B cell (primary cell): ENCODE data around the gene PCSK2. TPM values are rescaled to one million over a fixed set of nuclear protein-coding genes. Genes with fewer than 3 reads are reported as not detected.

Source experiments
- ATAC-seq: fragments of 200-7000 bp; cut with Tn5 transposase; one replicate; pipeline ENCODE4 v1.10.0; 2021; ENCODE audit warnings: low read depth, mild to moderate bottlenecking, moderate number of reproducible peaks, moderate library complexity
- CTCF ChIA-PET: fragments of 350-600 bp; sonication (Branson Sonifier 250); formaldehyde crosslinking; loops from one replicate; lab custom pipeline; 2021; ENCODE audit warnings: antibody characterized with exemption, inconsistent platforms; lab: Charles Lee
- POLR2A ChIA-PET: fragments of 350-600 bp; sonication (Branson Sonifier 250); formaldehyde crosslinking; loops from one replicate; lab custom pipeline; 2021; ENCODE audit warnings: antibody characterized with exemption; lab: Charles Lee
- DNase-seq: peaks from one replicate; pipeline ENCODE4 v3.0.0; 2013
- H2AFZ ChIP-seq: 2 replicates; pipeline ENCODE4 v1.6.1; 2012; ENCODE audit warnings: mild to moderate bottlenecking, low read depth, low read length; ENCODE audit not compliant: insufficient read depth, poor library complexity, severe bottlenecking
- H3K27ac ChIP-seq, 2 donors: 1 replicate in 1 of 2; 2 replicates in 1 of 2; pipeline ENCODE4 v1.5.1; 2012 to 2013; ENCODE audit warnings: low read length in 2 of 2, mild to moderate bottlenecking in 2 of 2, moderate library complexity in 1 of 2
- H3K27me3 ChIP-seq, 4 experiments: fragments of 200-600 bp in 1 of 4; sonication (generic) in 1 of 4; replicated peaks in 1 of 4; 1 replicate in 2 of 4; 2 replicates in 2 of 4; pipeline versions ENCODE4 v1.6.1 to v1.7.0; 2013 to 2016; ENCODE audit warnings: low read length in 3 of 4, mild to moderate bottlenecking in 2 of 4, mixed read lengths in 1 of 4, moderate library complexity in 1 of 4; ENCODE audit not compliant: insufficient read depth in 4 of 4, control insufficient read depth in 3 of 4; ENCODE audit errors: control extremely low read depth in 1 of 4
- H3K36me3 ChIP-seq, 2 experiments: replicated peaks in 1 of 2; 1 replicate in 1 of 2; 2 replicates in 1 of 2; pipeline versions ENCODE4 v1.6.1 to v1.7.1; 2013; ENCODE audit warnings: low read length in 1 of 2; ENCODE audit not compliant: insufficient read depth in 2 of 2, control insufficient read depth in 1 of 2; ENCODE audit errors: control extremely low read depth in 1 of 2, extremely low read depth in 1 of 2
- H3K4me1 ChIP-seq, 2 donors: fragments of 200-600 bp in 1 of 2; sonication (generic) in 1 of 2; 1 replicate in 1 of 2; 2 replicates in 1 of 2; pipeline versions ENCODE4 v1.5.1 to v1.6.1; 2013 to 2017; ENCODE audit warnings: low read length in 2 of 2; ENCODE audit not compliant: control insufficient read depth in 2 of 2, insufficient read depth in 2 of 2
- H3K4me2 ChIP-seq: replicated peaks from 2 replicates; pipeline ENCODE3; 2012; ENCODE audit warnings: mild to moderate bottlenecking, low read depth, low read length; ENCODE audit not compliant: poor library complexity, severe bottlenecking
- H3K4me3 ChIP-seq, 5 experiments: fragments of 200-600 bp in 1 of 5; sonication (generic) in 1 of 5; 1 replicate in 3 of 5; 2 replicates in 2 of 5; pipeline versions ENCODE4 v1.5.1 to v1.7.0; 2011 to 2016; ENCODE audit warnings: low read length in 4 of 5, mild to moderate bottlenecking in 4 of 5, low read depth in 2 of 5, control low read depth in 1 of 5, moderate library complexity in 1 of 5; ENCODE audit not compliant: insufficient read depth in 1 of 5; ENCODE audit errors: control extremely low read depth in 1 of 5, extremely low read depth in 1 of 5
- H3K79me2 ChIP-seq: fragments of 200-600 bp; sonication (generic); one replicate; pipeline ENCODE4 v1.6.0; 2016; ENCODE audit warnings: low read length; ENCODE audit not compliant: control insufficient read depth, insufficient read depth
- H3K9ac ChIP-seq: fragments of 200-600 bp; sonication (generic); 2 replicates; pipeline ENCODE4 v1.6.1; 2017; ENCODE audit warnings: mild to moderate bottlenecking, low read length, moderate library complexity
- H3K9me3 ChIP-seq, 3 donors: one replicate each; pipeline versions ENCODE4 v1.6.1 to v1.7.1; 2013; ENCODE audit warnings: low read length in 2 of 3; ENCODE audit not compliant: control insufficient read depth in 2 of 3, insufficient read depth in 1 of 3; ENCODE audit errors: control extremely low read depth in 1 of 3
- H4K20me1 ChIP-seq: 2 replicates; pipeline ENCODE4 v1.6.0; 2012; ENCODE audit warnings: mild to moderate bottlenecking, low read length; ENCODE audit not compliant: insufficient read depth, control insufficient read depth, poor library complexity, severe bottlenecking
- H3K27ac Mint-ChIP-seq: one replicate; pipeline ENCODE4 v1.8.0; 2021; ENCODE audit warnings: mixed read lengths
- H3K27me3 Mint-ChIP-seq: one replicate; pipeline ENCODE4 v1.8.0; 2021; ENCODE audit warnings: mixed read lengths
- H3K4me1 Mint-ChIP-seq: one replicate; pipeline ENCODE4 v1.8.0; 2021; ENCODE audit warnings: mixed read lengths
- H3K4me3 Mint-ChIP-seq: one replicate; pipeline ENCODE4 v1.8.0; 2021; ENCODE audit warnings: mixed read lengths
- H3K9me3 Mint-ChIP-seq: one replicate; pipeline ENCODE4 v1.8.0; 2022; ENCODE audit warnings: mixed read lengths; ENCODE audit not compliant: insufficient read depth
- EZH2 ChIP-seq: IDR thresholded peaks from 2 replicates; pipeline ENCODE4 v1.6.1; 2012; ENCODE audit warnings: borderline replicate concordance, low read depth, mild to moderate bottlenecking, moderate library complexity, low read length; ENCODE audit not compliant: insufficient read depth, poor library complexity, severe bottlenecking
- WGBS: methylation state at CpG from one replicate; pipeline ENCODE4 v1.1.5; 2013; ENCODE audit warnings: missing lambda C conversion rate; ENCODE audit not compliant: insufficient coverage; 5-methylcytosine and 5-hydroxymethylcytosine counted together
- intact Hi-C: fragments of 100-400 bp; cut with micrococcal nuclease; formaldehyde crosslinking; loops from one replicate; pipeline ENCODE4 v1.10.0; 2022
- polyA plus RNA-seq: library from polyadenylated mRNA; depleted of rRNA; stranded (reverse); fragments of >200 nt; gene quantifications from 2 replicates; pipeline ENCODE4 v1.2.3, GENCODE V29; 2012
- total RNA-seq, 2 donors: library from RNA; stranded (reverse); fragments of 120-200 nt in 1 of 2; gene quantifications; 1 replicate in 1 of 2; 2 replicates in 1 of 2; pipeline versions ENCODE4 v1.2.3 to v1.2.4, GENCODE V29; 2013 to 2022
- TF ChIP-seq, protein P1 (sequence below): fragments of 200-600 bp; IDR thresholded peaks from one replicate; pipeline ENCODE4 v1.8.0; 2022; ENCODE audit warnings: antibody characterized with exemption, mild to moderate bottlenecking

The PCSK2 gene
- total and polyA plus RNA-seq, 2 donors (not counting 1 experiment from before 2014, with no cell fraction given) = not detected

DNA sequence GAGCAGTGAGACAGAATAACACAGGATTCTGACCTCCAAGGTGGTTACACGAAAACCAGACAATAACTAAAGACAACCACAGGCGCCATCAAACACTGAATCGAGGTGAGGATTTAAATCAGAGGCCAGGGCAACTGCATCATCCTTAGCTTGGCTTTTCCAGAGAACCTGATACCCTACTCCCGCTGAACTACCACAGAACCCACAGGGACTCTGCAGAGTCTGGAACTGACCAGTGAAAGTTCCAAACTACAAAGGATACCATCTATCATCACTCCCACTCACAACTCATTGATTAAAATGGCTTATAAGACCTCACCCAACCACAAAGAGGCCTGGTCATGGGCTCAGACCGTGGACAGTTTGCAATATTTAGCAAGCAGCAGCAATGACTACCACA lies 219.3 kb downstream of the PCSK2 start:
- H3K79me2 ChIP-seq = no peaks in the 10 kb centered on the region
- no peaks in the 10 kb centered on the region for H3K4me1 ChIP-seq
- WGBS = 79% methylated on average over 5 of the region's 5 CpGs

DNA sequence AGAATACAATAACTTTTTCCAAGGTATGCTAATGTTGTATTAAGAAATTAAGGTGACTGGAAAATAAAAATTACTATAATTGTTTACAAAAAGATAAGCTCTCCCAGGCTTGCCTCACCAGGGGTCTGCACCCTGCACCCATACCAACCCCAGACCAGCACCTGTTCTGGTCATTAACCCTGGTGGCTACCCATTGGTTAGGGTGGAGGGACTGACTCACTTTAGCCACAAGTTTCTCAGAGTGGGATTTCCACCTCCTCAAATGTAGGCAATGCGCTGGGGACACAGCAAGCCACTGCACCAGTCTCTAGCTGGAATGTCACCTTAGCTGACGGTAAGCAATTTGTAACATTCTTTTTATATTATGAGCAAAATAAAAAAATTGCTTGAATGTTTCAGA lies 221.2 kb downstream of the PCSK2 start:
- H3K27me3 ChIP-seq = peaks cover 0 to 11% (median 0%) of the 10 kb centered on the region in 4 experiments
- TF ChIP-seq, protein P1, sequence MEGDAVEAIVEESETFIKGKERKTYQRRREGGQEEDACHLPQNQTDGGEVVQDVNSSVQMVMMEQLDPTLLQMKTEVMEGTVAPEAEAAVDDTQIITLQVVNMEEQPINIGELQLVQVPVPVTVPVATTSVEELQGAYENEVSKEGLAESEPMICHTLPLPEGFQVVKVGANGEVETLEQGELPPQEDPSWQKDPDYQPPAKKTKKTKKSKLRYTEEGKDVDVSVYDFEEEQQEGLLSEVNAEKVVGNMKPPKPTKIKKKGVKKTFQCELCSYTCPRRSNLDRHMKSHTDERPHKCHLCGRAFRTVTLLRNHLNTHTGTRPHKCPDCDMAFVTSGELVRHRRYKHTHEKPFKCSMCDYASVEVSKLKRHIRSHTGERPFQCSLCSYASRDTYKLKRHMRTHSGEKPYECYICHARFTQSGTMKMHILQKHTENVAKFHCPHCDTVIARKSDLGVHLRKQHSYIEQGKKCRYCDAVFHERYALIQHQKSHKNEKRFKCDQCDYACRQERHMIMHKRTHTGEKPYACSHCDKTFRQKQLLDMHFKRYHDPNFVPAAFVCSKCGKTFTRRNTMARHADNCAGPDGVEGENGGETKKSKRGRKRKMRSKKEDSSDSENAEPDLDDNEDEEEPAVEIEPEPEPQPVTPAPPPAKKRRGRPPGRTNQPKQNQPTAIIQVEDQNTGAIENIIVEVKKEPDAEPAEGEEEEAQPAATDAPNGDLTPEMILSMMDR = no peak
- no peak for TF ChIP-seq EZH2
- Mint-ChIP-seq H3K9me3 (no peaks in the 10 kb centered on the region), H3K27me3 (peaks cover 24% of the 10 kb centered on the region), H3K4me1 (no peaks in the 10 kb centered on the region), H3K4me3 (no peak overlapping the region), H3K27ac (no peak overlapping the region)
- POLR2A ChIA-PET = no interaction called here
- intact Hi-C loops = no loop called here
- no peaks in the 10 kb centered on the region for H3K79me2 ChIP-seq
- CTCF ChIA-PET = no interaction called here
- H3K9ac ChIP-seq = no peak overlapping the region
- ATAC-seq (no peak), DNase-seq (no peak)
- no peaks in the 10 kb centered on the region for H3K4me1 ChIP-seq
- H3K9me3 ChIP-seq = no peaks in the 10 kb centered on the region
- H3K4me3 ChIP-seq = no peak overlapping the region
- no CpG with 5 or more reads among the region's 2 CpGs for WGBS
- H4K20me1 ChIP-seq = no peaks in the 10 kb centered on the region
- no peak overlapping the region for H2AFZ ChIP-seq
- H3K27ac ChIP-seq = no peak overlapping the region
- H3K4me2 ChIP-seq = no peak overlapping the region
- H3K36me3 ChIP-seq = no peaks in the 10 kb centered on the region

More for the DNA sequence above, 219.3 kb downstream of the PCSK2 start:
- no peak for TF ChIP-seq EZH2
- TF ChIP-seq, protein P1 = no peak
- ChIA-PET CTCF (no interaction called here), POLR2A (no interaction called here)
- Mint-ChIP-seq H3K27ac (no peak overlapping the region), H3K27me3 (peaks cover 25% of the 10 kb centered on the region), H3K9me3 (peaks cover 3% of the 10 kb centered on the region), H3K4me3 (no peak overlapping the region), H3K4me1 (no peaks in the 10 kb centered on the region)
- Histone ChIP-seq H3K9me3 (peaks cover 0 to 4% (median 0%) of the 10 kb centered on the region in 3 donors), H3K36me3 (no peaks in the 10 kb centered on the region), H3K4me2 (no peak overlapping the region), H3K27ac (no peak overlapping the region), H2AFZ (no peak overlapping the region), H3K27me3 (peaks cover 0 to 7% (median 0%) of the 10 kb centered on the region in 4 experiments), H4K20me1 (no peaks in the 10 kb centered on the region), H3K4me3 (no peak overlapping the region), H3K9ac (no peak overlapping the region)
- DNase-seq = no peak
- intact Hi-C loops = no loop called here
- no peak for ATAC-seq
